GM18505 (cell line): ENCODE results near the gene SP1.

Experiments used
- ATAC-seq: cut with Tn5 transposase; IDR thresholded peaks from one replicate; pipeline ENCODE4 v1.9.1; 2021; ENCODE audit not compliant: unreplicated experiment
- POLR2A ChIP-seq: IDR thresholded peaks from 4 replicates; pipeline ENCODE4 v1.6.1; 2011; ENCODE audit warnings: borderline replicate concordance; ENCODE audit not compliant: insufficient read depth, insufficient read length; ENCODE audit errors: extremely low read depth

SP1 gene

DNA sequence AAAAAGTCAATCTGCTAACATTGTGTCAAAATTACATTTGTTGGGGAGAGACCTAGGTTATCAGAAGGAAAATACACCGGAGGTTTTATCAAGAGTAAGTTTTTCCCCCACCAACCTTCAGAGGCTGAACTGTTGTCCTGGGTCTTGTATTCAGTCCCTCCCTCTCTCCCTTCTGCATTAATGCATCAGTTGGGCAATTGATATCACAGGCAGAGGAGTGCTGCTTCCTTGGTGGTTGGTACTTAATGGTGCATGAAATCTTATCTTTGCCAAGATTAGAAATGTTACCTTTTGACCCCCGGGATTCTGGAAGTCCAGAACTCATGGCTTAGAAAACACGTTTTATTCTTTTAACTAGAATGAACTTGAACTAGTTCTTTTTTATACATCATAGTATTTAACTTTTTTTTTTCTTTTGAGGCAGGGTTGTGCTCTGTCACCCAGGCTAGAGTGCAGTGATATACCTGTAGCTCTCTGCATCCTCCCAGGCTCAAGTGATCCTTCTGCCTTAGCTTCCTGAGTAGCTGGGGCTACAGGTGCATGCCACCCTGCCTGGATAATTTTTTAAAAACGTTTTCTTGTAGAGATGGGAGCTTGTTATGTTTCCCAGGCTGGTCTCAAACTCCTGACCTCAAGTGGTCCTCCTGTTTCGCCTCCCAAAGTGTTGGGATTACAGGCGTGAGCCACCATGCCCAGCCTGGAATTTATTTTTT is 76.8 kb downstream of the SP1 start:
- ATAC-seq, result no peak
- TF ChIP-seq POLR2A, result no peak

DNA sequence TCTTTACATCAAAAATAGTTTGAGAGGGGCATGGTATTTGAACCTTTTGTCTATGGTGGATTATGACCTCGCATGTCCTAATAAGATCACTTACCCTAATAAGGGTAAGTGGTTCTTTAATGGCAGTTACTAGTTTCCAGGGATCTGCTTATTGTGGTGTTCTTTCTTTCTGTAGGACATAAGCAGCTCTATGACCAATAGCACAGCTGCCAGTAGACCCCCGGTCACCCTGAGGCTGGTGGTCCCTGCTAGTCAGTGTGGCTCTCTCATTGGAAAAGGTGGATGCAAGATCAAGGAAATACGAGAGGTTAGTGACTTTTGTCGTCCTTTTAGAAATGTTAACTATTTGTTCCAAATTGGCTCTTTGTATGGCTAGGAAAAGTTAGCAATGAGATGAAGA is 79.1 kb downstream of the SP1 start:
- TF ChIP-seq POLR2A, result no peak
- ATAC-seq, result no peak

DNA sequence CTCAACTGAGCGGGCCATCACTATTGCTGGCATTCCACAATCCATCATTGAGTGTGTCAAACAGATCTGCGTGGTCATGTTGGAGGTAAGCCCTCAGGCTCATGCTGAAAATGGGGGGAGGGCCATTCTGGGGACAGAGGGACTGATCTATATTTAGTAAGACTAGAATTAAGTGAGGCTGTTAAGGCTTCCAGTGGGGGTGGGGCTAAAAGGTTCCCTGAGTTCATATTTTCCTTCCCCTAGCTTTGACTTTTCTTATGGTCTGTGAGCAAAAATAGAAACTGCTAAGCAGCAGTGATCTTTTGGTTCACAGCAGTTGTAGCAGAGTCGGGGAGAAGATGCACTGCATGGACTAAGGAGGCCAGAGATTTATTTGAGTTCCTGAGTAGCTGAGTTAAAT is 81.1 kb downstream of the SP1 start:
- ATAC-seq, result no peak
- peak; percentile 27 for TF ChIP-seq POLR2A

DNA sequence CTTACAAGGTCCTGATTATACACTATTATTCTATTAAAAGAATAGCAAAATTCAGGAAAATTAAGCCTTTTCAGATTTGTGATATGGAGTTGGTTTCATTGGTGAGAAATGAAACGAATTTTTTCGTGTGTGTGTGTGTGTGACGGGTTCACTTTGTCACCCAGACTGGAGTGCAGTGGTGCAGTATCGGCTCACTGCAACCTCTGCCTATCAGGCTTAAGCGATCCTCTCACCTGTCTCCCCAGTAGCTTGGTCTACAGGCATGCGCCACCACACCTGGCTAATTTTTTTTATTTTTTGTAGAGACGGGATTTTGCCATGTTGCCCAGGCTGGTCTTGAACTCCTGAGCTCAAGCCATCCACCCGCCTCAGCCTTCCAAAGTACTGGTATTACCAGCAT is 81.6 kb downstream of the SP1 start:
- TF ChIP-seq POLR2A, result no peak
- no peak for ATAC-seq

DNA sequence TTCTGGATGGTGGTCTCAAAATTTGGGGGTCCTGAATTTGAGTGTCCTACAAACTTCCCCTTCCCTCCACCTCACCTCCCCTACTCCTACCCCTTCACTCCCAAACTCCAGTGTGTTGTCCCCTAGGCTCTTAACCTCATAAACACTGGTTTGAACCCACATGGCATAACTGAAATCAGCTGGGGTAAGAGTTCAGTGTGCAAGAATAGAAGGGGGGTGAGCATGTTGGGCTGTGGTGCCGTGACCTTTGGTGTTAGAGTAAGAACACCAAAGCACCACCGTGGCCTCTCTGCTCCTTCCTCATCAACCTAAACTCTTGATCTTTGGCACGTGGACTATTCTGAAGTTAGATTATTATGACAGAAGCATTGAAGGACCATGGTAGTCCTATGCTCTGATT is 83.0 kb downstream of the SP1 start:
- ATAC-seq, result no peak
- TF ChIP-seq POLR2A, result no peak

DNA sequence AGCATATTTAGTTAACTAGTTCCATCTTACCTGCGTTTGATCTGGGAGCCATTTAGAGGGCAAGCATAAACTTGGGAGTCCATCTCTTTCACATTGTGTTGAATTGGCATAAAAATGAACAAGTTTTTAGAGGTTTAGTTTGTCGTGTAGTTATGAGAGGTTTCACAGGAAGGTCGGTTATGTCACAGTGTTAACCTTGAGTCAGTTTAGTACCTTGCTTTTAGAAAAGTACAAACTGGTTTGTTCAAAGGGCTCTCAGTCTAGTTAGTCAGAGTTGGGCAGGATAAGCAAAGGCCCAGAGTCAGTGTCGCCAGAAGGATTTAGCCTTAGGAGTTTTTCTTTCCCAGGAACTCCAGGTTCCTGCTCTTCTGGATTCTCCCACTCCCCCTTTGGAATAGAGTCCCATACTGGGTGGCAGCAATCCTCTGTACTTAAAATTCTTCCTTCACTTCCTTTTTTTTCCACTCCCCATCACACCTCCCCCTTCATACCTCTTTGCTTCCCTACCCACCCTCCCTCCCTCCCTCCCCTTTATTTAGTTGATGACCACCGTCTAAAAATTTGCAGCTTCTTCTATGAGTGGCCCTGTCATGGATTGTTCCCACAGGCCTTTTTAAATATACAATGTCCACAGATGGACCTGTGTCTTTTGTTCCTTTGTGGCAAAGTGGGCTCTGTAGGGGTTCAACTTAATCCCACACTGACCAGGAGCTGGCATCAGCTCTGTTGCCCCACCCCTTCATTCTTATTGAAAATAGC is 84.0 kb downstream of the SP1 start:
- no peak for TF ChIP-seq POLR2A
- ATAC-seq, result no peak

DNA sequence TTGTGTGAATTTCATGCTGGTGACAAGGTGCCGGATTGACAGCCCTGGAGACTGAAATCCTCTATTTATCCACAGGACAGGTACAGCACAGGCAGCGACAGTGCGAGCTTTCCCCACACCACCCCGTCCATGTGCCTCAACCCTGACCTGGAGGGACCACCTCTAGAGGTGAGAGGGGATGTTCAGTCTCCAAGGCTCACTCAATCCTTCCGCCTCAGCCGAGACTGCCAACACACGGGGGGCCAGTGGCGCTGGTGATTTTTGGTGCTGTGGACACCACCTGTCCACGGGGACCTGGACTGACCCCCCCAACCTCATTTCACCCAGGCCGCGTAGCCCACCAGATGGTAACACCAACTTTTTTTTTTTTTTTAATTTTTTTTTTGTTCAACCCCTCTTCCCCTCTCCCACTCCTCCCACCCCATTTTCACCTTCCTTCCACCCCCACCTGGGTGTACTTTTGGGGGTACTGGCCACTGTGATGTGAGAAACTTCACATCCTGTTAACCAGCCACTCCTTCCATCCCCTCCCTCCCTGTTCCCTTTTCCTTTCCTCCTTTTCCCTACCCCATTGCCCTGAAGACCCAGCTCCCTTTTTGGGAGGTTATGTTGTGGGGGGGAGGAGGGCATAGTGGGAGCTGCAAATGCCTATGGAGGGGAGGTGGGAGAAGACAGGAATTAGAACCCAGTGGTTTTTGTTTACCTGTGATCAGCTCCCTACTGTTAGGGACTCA is 84.9 kb downstream of the SP1 start:
- TF ChIP-seq POLR2A, result no peak
- ATAC-seq, result no peak

DNA sequence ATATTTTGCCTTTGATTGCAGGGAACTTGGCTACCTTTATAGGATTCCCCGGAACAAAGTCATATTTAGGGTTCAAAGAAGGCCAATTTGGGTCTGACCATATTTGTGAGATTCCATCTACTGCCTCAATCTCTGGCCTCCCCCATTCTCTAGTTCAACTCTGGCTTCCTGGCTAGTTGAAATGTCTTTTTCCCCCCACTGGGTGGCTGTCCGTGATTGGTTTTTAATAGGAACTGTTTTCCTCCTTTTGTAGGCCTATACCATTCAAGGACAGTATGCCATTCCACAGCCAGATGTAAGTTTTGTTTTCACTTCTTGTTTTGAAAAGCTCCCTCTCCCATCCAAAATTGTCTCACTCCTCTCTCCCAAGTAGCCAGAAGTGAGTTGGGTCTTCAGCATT is 85.7 kb downstream of the SP1 start:
- no peak for ATAC-seq
- no peak for TF ChIP-seq POLR2A
